ENCODE measurements around the gene ZNRD2.

The ZNRD2 gene

GRCh38 chr11:65589444-65590239, 19.4 kb downstream of the ZNRD2 start:
- DNase-seq (ENCODE audit: low read depth) = no peak
- TF ChIP-seq, protein P1, sequence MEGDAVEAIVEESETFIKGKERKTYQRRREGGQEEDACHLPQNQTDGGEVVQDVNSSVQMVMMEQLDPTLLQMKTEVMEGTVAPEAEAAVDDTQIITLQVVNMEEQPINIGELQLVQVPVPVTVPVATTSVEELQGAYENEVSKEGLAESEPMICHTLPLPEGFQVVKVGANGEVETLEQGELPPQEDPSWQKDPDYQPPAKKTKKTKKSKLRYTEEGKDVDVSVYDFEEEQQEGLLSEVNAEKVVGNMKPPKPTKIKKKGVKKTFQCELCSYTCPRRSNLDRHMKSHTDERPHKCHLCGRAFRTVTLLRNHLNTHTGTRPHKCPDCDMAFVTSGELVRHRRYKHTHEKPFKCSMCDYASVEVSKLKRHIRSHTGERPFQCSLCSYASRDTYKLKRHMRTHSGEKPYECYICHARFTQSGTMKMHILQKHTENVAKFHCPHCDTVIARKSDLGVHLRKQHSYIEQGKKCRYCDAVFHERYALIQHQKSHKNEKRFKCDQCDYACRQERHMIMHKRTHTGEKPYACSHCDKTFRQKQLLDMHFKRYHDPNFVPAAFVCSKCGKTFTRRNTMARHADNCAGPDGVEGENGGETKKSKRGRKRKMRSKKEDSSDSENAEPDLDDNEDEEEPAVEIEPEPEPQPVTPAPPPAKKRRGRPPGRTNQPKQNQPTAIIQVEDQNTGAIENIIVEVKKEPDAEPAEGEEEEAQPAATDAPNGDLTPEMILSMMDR (IDR thresholded peaks at IDR 0.05; ENCODE audit: control insufficient read depth, insufficient read depth, low read depth, low read length, missing control alignments) = no peak
- H3K4me3 ChIP-seq (ENCODE audit: control insufficient read depth, low read depth, low read length) = no peak overlapping the region

DNA sequence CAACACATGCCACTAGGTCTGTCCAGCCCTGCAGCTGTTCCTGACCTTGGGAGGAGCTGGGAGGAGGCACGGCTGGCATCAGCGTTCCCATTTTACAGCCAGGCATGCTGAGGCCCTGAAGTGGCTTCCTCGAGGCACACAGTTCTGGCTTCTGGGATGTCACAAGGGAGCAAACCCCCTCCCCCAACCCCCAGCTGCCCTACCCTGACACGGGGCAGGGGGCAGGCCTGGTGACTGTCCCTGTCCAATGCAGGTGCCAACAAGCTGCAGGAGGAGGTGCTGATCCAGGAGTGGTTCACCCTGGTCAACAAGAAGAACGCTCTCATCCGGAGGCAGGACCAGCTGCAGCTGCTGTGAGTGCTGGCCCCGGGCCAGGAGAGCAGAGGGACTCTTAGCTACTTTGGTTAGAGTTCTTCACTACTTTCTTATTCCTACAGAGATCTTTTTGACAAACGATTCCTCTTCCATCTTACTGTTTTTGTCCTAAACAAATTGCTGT, 20.0 kb downstream of the ZNRD2 start:
- no peak for DNase-seq (ENCODE audit: low read depth)
- no peak overlapping the region for H3K4me3 ChIP-seq (ENCODE audit: control insufficient read depth, low read depth, low read length)
- TF ChIP-seq, protein P1 (IDR thresholded peaks at IDR 0.05; ENCODE audit: control insufficient read depth, insufficient read depth, low read depth, low read length, missing control alignments) = no peak

DNA sequence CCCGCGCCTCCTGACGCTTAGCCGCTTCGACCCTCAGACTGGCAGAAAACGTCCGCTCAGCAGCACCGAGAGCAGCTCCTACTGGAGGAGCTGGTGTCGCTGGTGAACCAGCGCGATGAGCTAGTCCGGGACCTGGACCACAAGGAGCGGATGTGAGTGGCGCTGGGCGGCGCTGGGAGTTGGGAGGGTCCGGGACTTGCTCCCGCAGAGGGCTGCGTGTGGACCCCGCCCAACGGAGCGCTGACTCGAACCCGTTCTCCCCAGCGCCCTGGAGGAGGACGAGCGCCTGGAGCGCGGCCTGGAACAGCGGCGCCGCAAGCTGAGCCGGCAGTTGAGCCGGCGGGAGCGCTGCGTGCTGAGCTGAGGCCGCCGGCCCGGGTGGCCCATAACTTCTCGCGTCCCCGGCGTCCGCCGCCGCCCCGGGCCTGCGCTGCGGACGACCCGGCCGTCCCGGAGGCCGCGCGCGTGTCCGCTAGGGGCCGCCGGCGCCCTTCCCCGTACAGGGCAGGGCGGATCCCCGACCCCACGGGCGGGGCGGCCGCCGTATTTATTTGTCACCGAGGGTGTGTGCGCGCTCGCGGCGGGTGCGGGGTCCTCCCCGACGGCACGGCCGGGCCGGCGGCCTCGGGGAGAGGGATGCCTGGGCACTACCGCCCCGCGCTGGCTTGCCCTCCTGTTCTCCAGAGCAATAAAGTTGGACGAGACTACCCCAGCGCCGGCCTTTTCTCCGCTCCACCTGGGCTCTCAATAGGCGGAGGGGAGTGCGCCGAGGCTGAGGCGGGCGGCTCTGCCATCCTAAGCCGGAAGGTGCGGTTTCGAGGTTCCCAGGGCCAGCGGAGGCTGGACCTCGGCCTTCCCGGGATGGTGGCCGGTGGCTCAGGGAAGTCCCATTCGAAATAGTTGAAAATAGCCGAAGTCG, 21.9 kb downstream of the ZNRD2 start:
- no peak overlapping the region for H3K4me3 ChIP-seq (ENCODE audit: control insufficient read depth, low read depth, low read length)
- no peak for DNase-seq (ENCODE audit: low read depth)
- TF ChIP-seq, protein P1 (IDR thresholded peaks at IDR 0.05; ENCODE audit: control insufficient read depth, insufficient read depth, low read depth, low read length, missing control alignments) = no peak

GRCh38 chr11:65592858-65593517, 22.7 kb downstream of the ZNRD2 start:
- H3K4me3 ChIP-seq (ENCODE audit: control insufficient read depth, low read depth, low read length) = no peak overlapping the region
- DNase-seq (ENCODE audit: low read depth) = no peak
- TF ChIP-seq, protein P1 (IDR thresholded peaks at IDR 0.05; ENCODE audit: control insufficient read depth, insufficient read depth, low read depth, low read length, missing control alignments) = no peak

GRCh38 chr11:65593518-65594414, 23.5 kb downstream of the ZNRD2 start:
- H3K4me3 ChIP-seq (ENCODE audit: control insufficient read depth, low read depth, low read length) = no peak overlapping the region
- DNase-seq (ENCODE audit: low read depth) = no peak
- TF ChIP-seq, protein P1 (IDR thresholded peaks at IDR 0.05; ENCODE audit: control insufficient read depth, insufficient read depth, low read depth, low read length, missing control alignments) = peak; percentile 73
